HG03439 (cell line): Measurements from ENCODE around the gene CARD16.

Experiments used
- ATAC-seq: cut with Tn5 transposase; IDR thresholded peaks from one replicate; pipeline ENCODE4 v1.9.1; 2021; ENCODE audit warnings: mild to moderate bottlenecking, moderate library complexity; ENCODE audit not compliant: unreplicated experiment

CARD16 gene

GRCh38 chr11:104997288-104997687 lies 47.8 kb downstream of the CARD16 start:
- ATAC-seq = no peak

- ATAC-seq = no peak
Measured at GRCh38 chr11:104995001-104995408, 50.1 kb downstream of the CARD16 start.

- ATAC-seq = no peak
Measured at GRCh38 chr11:104992781-104993180, 52.4 kb downstream of the CARD16 start.

GRCh38 chr11:104991994-104992393 lies 53.1 kb downstream of the CARD16 start:
- no peak for ATAC-seq
